Caco-2 (cell line): ENCODE results near the gene H2AZ2. TPM values are rescaled to one million over a fixed set of nuclear protein-coding genes. Genes with fewer than 3 reads are reported as not detected.

Experiments
- BruUV-seq: library from RNA; stranded (reverse); fragments of 400-500 nt; replicated peaks from 2 replicates; lab custom pipeline; 2021; lab: Mats Ljungman, UMichigan
- CTCF ChIA-PET: fragments of 300-600 bp; sonication (Branson Sonifier 250); formaldehyde crosslinking; loops from one replicate; lab custom pipeline; 2022; ENCODE audit warnings: antibody characterized with exemption; lab: Charles Lee
- POLR2A ChIA-PET: fragments of 300-600 bp; sonication (Branson Sonifier 250); formaldehyde crosslinking; loops from one replicate; lab custom pipeline; 2022; ENCODE audit warnings: antibody characterized with exemption; lab: Charles Lee
- DNase-seq, 2 experiments: peaks; one replicate each; pipeline versions ENCODE4 v3.0.0 to v3.0.0-alpha.2; 2020 to 2022
- H3K27me3 ChIP-seq: replicated peaks from 2 replicates; pipeline ENCODE4 v1.6.0; 2011; ENCODE audit warnings: low read length; ENCODE audit not compliant: control insufficient read depth, insufficient read depth
- H3K36me3 ChIP-seq: 2 replicates; pipeline ENCODE4 v1.5.1; 2011; ENCODE audit warnings: low read length; ENCODE audit not compliant: control insufficient read depth, insufficient read depth
- H3K4me1 ChIP-seq: fragments of 250-450 bp; sonication (Bioruptor Pico); 2 replicates; pipeline ENCODE4 v1.5.1; 2020; ENCODE audit warnings: mild to moderate bottlenecking
- H3K4me3 ChIP-seq: 2 replicates; pipeline ENCODE4 v1.5.1; 2011; ENCODE audit warnings: low read depth, mild to moderate bottlenecking, control low read depth, low read length
- H3K9me3 ChIP-seq: fragments of 250-450 bp; sonication (Bioruptor Pico); 2 replicates; pipeline ENCODE4 v1.5.1; 2020; ENCODE audit warnings: mild to moderate bottlenecking, moderate library complexity
- H3K27ac Mint-ChIP-seq: one replicate; pipeline ENCODE4 v1.8.0; 2022; ENCODE audit warnings: mixed read lengths; ENCODE audit not compliant: unreplicated experiment
- H3K27me3 Mint-ChIP-seq: one replicate; pipeline ENCODE4 v1.8.0; 2022; ENCODE audit warnings: mixed read lengths; ENCODE audit not compliant: insufficient read depth, unreplicated experiment
- H3K36me3 Mint-ChIP-seq: one replicate; pipeline ENCODE4 v1.8.0; 2022; ENCODE audit warnings: mild to moderate bottlenecking, mixed read lengths; ENCODE audit not compliant: insufficient read depth, unreplicated experiment
- H3K4me1 Mint-ChIP-seq: one replicate; pipeline ENCODE4 v1.8.0; 2022; ENCODE audit warnings: low read depth, mixed read lengths; ENCODE audit not compliant: unreplicated experiment
- H3K4me3 Mint-ChIP-seq: one replicate; pipeline ENCODE4 v1.8.0; 2022; ENCODE audit warnings: mild to moderate bottlenecking, moderate library complexity, mixed read lengths; ENCODE audit not compliant: unreplicated experiment
- H3K9me3 Mint-ChIP-seq: one replicate; pipeline ENCODE4 v1.8.0; 2022; ENCODE audit warnings: mixed read lengths; ENCODE audit not compliant: unreplicated experiment
- intact Hi-C: fragments of 100-400 bp; cut with micrococcal nuclease; formaldehyde crosslinking; loops from one replicate; pipeline ENCODE4 v1.10.0; 2022; ENCODE audit not compliant: unreplicated experiment
- total RNA-seq: library from RNA; stranded (reverse); gene quantifications from 2 replicates; pipeline ENCODE4 v1.2.3, GENCODE V29; 2022
- TF ChIP-seq, protein P1 (sequence below), 2 experiments: fragments of 200-600 bp in 1 of 2; IDR thresholded peaks; 1 replicate in 1 of 2; 2 replicates in 1 of 2; pipeline versions ENCODE4 v1.5.1 to v1.8.0; 2011 to 2022; ENCODE audit warnings: antibody characterized with exemption in 1 of 2, control low read depth in 1 of 2, inconsistent platforms in 1 of 2, low read depth in 1 of 2, low read length in 1 of 2, mild to moderate bottlenecking in 1 of 2, moderate library complexity in 1 of 2; ENCODE audit not compliant: insufficient read depth in 1 of 2, severe bottlenecking in 1 of 2, unreplicated experiment in 1 of 2

The H2AZ2 gene
- total RNA-seq, 1 experiment from 2014 or later = 244 TPM

DNA sequence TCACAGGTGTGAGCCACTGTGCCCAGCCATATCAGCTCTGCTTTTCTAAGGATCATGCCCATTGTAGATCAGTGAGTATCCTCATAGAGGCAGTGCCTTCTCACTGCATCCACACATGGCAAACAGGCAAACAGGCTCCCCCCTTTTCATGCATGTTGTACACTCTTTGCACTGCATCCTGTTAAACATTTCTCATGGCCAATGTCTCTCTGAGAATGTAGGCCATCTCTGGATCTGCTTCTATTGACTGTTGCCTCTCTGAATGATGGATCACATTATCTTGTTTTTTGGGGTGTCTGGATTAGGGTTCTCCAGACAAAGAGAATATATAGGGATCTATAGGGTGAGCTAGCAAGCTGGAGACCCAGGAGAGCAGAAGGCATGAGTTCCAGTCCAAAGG, 64.5 kb downstream of the H2AZ2 start:
- H3K27me3 ChIP-seq = no peaks in the 10 kb centered on the region
- no peak for DNase-seq
- H3K4me1 Mint-ChIP-seq = no peaks in the 10 kb centered on the region
- no peak overlapping the region for H3K4me3 ChIP-seq
- no peaks in the 10 kb centered on the region for H3K4me1 ChIP-seq
- no peak overlapping the region for H3K27ac Mint-ChIP-seq
- no TSS peak for BruUV-seq
- ChIA-PET POLR2A (no interaction called here), CTCF (no interaction called here)
- H3K36me3 ChIP-seq = no peaks in the 10 kb centered on the region
- TF ChIP-seq, protein P1, sequence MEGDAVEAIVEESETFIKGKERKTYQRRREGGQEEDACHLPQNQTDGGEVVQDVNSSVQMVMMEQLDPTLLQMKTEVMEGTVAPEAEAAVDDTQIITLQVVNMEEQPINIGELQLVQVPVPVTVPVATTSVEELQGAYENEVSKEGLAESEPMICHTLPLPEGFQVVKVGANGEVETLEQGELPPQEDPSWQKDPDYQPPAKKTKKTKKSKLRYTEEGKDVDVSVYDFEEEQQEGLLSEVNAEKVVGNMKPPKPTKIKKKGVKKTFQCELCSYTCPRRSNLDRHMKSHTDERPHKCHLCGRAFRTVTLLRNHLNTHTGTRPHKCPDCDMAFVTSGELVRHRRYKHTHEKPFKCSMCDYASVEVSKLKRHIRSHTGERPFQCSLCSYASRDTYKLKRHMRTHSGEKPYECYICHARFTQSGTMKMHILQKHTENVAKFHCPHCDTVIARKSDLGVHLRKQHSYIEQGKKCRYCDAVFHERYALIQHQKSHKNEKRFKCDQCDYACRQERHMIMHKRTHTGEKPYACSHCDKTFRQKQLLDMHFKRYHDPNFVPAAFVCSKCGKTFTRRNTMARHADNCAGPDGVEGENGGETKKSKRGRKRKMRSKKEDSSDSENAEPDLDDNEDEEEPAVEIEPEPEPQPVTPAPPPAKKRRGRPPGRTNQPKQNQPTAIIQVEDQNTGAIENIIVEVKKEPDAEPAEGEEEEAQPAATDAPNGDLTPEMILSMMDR (IDR thresholded peaks at IDR 0.05; ENCODE audit: insufficient read depth in 1 of 2, low read depth in 1 of 2, low read length in 1 of 2, severe bottlenecking in 1 of 2, unreplicated experiment in 1 of 2) = no peak
- no peak overlapping the region for H3K4me3 Mint-ChIP-seq
- H3K9me3 Mint-ChIP-seq = peaks cover 10% of the 10 kb centered on the region
- intact Hi-C loops = no loop called here
- no peaks in the 10 kb centered on the region for H3K36me3 Mint-ChIP-seq
- no peaks in the 10 kb centered on the region for H3K27me3 Mint-ChIP-seq
- peaks cover 7% of the 10 kb centered on the region for H3K9me3 ChIP-seq

DNA sequence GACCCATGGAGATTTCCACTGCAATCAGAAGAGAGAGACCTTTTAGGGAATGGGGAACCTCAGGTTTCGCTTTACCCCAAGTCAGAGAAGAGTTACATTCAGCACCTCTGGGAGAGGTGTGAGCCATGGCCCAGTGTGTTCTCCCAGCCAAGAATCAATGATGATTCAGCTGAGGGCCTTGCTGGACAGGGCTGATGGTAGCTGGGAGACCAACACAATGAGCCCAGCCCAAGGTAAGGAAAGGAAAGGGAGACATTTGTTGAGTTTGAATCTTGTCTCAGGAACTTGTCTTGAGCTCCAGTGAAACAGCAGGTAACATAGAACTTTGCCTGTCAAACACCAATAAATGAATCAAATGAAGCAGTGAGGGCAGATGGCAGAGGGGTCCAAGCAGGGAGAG, 65.4 kb downstream of the H2AZ2 start:
- ChIA-PET CTCF (no interaction called here), POLR2A (no interaction called here)
- Histone ChIP-seq H3K4me3 (no peak overlapping the region), H3K27me3 (no peaks in the 10 kb centered on the region), H3K36me3 (no peaks in the 10 kb centered on the region), H3K4me1 (no peaks in the 10 kb centered on the region), H3K9me3 (peaks cover 7% of the 10 kb centered on the region)
- Mint-ChIP-seq H3K9me3 (peaks cover 10% of the 10 kb centered on the region), H3K36me3 (no peaks in the 10 kb centered on the region), H3K4me3 (no peak overlapping the region), H3K27me3 (no peaks in the 10 kb centered on the region), H3K4me1 (no peaks in the 10 kb centered on the region), H3K27ac (no peak overlapping the region)
- TF ChIP-seq, protein P1 (IDR thresholded peaks at IDR 0.05; ENCODE audit: insufficient read depth in 1 of 2, low read depth in 1 of 2, low read length in 1 of 2, severe bottlenecking in 1 of 2, unreplicated experiment in 1 of 2) = no peak
- DNase-seq = no peak
- intact Hi-C loops = no loop called here
- no TSS peak for BruUV-seq

Other genes starting within 250 kb of the H2AZ2 start
- gene OGDH, start 241.5 kb downstream of the H2AZ2 start, total RNA-seq = 62.1 and 64.5 TPM in 2 replicates
- gene ZMIZ2, start 99.2 kb downstream of the H2AZ2 start, total RNA-seq = 69.0 and 72.1 TPM in 2 replicates
- gene PPIA, start 51.4 kb downstream of the H2AZ2 start, total RNA-seq = 2,104 and 2,207 TPM in 2 replicates
- gene PURB, start 37.4 kb upstream of the H2AZ2 start, total RNA-seq = 25.1 and 26.3 TPM in 2 replicates
- 0.19 and 0.36 TPM in 2 replicates for gene MYO1G, start 130.9 kb upstream of the H2AZ2 start, total RNA-seq
- 28.1 and 28.2 TPM in 2 replicates for gene CCM2, start 152.1 kb upstream of the H2AZ2 start, total RNA-seq
- 1.0 and 1.1 TPM in 2 replicates for gene NACAD, start 240.9 kb upstream of the H2AZ2 start, total RNA-seq